GM12892 (cell line): Measurements from ENCODE around the gene SULT1A1.
"Not testable (repeated sequence)": the region's sequence is repeated elsewhere in the genome, so short reads cannot be mapped to it uniquely, and the experiment has no call there.

ENCODE experiments used
- DNase-seq: peaks from one replicate; pipeline ENCODE4 v3.0.0; 2011; ENCODE audit not compliant: insufficient read length
- FAIRE-seq: peaks from 2 replicates; lab custom pipeline; 2011; peaks lifted over from hg19 to GRCh38; lab: Jason Lieb, UNC
- POLR2A ChIP-seq: IDR thresholded peaks from 2 replicates; pipeline ENCODE4 v1.6.1; 2011; ENCODE audit warnings: low read depth, low read length, control low read depth
- POLR2AphosphoS5 ChIP-seq: IDR thresholded peaks from 2 replicates; pipeline ENCODE4 v1.6.1; 2011; ENCODE audit warnings: low read depth, low read length, control low read depth
- TAF1 ChIP-seq: IDR thresholded peaks from 2 replicates; pipeline ENCODE4 v1.6.1; 2011; ENCODE audit warnings: low read depth, mild to moderate bottlenecking, control low read depth, low read length, borderline replicate concordance

Gene SULT1A1

DNA sequence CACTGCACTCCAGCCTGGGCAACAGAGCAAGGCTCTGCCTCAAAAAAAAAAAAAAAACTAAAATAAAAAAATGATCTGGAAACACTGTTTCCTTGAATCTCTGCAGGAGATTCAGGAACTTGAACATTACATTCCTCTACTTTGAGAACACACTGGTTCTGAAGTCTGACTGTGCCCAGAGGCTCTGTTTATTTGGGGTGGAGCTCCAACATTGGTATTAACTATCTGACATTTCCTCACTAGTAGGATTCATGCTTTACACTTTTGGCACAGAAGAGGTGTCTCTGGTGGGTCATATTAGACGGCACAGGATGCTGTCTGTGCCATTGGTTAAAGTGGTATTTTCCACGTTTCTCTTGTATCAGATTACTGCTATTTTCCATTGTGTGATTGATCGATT is 23.4 kb downstream of the SULT1A1 start:
- no peak for DNase-seq
- FAIRE-seq: no peak
- TF ChIP-seq POLR2A (no peak), TAF1 (no peak), POLR2AphosphoS5 (no peak)

DNA sequence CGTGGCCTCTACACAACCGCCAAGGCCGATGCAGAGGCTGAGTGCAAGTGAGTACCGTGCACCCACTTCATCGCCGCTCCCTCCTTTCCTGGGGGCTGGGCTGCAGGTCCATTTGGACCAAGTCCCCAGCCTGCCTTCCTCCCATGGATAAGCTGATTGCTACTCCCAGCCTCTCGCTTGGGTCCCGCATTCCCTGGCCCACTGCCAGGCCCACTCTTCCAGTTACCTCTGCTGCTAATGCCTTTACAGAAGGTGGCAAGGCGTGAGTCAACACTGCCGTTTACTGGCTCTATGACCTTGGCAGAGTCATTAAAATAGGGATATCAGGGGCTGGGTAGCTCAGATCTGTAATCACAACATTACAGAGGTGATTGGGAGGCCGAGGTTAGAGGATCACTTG is 24.2 kb downstream of the SULT1A1 start:
- FAIRE-seq (no peak), DNase-seq (no peak)
- TF ChIP-seq POLR2A (no peak), POLR2AphosphoS5 (no peak), TAF1 (no peak)

DNA sequence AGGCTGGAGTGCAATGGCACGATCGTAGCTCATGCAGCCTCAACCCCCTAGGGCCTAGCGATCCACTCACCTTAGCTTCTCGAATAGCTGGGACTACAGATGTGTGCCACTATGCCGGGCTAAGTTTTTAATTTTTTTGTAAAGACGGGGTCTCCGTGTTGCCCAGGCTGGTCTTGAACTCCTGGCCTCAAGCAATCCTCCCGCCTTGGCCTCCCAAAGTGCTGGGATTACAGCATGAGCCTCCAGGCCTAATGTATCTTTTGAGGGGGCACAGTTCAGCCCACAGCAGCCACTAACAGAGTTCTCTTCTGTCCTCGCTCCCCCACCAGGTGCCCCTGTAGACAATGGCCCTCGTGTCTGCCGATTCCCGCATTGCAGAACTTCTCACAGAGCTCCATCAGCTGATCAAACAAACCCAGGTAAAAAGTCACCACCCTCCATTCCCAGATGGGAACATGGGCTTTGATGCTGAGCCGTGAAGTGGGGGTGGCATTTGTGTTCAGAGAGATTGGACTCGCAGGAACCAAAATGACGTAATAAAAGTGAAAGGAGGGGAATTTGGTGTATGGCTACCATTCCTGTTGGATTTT is 29.0 kb downstream of the SULT1A1 start:
- DNase-seq (no peak), FAIRE-seq (no peak)
- TF ChIP-seq POLR2A: no peak
- TF ChIP-seq TAF1: no peak
- TF ChIP-seq POLR2AphosphoS5: no peak

DNA sequence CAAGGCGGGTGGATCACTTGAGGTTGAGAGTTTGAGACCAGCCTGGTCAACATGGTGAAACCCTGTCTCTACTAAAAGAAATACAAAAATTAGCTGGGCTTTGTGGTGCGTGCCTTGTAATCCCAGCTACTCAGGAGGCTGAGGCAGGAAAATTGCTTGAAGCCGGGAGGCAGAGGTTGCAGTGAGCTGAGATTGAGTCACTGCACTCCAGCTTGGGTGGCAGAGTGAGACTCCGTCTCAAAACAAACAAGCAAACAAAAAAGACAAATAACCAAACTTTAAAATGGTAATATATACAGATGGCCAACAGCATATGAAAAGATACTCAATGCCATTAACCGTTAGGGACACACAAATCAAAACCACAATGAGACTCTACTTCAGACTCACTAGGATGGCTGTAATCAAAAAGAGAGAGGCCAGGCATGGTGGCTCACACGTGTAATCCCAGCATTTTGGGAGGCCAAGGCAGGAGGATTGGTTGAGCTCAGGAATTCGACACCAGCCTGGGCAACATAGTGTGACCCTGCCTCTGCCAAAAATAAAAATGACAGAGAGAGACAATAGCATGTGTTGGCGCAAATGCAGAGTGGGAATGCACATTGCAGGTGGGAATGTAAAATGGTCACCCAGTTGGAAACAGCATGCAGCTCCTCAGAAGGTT is 34.3 kb downstream of the SULT1A1 start:
- FAIRE-seq (no peak), DNase-seq (no peak)
- TF ChIP-seq POLR2A: no peak
- TF ChIP-seq TAF1: no peak
- no peak for TF ChIP-seq POLR2AphosphoS5

DNA sequence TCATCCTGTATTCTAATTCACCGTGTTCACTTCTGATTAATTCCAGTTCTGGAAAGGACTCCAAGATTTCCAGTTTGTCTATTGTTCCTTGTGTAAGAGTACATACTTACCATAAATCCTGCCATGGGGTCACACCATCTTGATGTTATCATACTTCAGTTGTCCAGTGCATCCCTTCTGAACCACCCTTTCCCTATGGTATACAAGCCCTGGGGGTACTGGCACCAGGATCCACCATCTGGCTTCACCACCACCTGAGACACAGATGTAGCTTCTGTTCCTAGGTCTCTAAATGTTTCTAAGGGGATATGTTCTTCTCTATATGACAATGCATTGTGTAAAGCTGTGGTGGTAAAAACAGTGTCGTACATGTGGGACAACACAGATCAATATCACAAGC is 34.9 kb downstream of the SULT1A1 start:
- DNase-seq (no peak), FAIRE-seq (no peak)
- TF ChIP-seq POLR2AphosphoS5 (no peak), POLR2A (no peak), TAF1 (no peak)

DNA sequence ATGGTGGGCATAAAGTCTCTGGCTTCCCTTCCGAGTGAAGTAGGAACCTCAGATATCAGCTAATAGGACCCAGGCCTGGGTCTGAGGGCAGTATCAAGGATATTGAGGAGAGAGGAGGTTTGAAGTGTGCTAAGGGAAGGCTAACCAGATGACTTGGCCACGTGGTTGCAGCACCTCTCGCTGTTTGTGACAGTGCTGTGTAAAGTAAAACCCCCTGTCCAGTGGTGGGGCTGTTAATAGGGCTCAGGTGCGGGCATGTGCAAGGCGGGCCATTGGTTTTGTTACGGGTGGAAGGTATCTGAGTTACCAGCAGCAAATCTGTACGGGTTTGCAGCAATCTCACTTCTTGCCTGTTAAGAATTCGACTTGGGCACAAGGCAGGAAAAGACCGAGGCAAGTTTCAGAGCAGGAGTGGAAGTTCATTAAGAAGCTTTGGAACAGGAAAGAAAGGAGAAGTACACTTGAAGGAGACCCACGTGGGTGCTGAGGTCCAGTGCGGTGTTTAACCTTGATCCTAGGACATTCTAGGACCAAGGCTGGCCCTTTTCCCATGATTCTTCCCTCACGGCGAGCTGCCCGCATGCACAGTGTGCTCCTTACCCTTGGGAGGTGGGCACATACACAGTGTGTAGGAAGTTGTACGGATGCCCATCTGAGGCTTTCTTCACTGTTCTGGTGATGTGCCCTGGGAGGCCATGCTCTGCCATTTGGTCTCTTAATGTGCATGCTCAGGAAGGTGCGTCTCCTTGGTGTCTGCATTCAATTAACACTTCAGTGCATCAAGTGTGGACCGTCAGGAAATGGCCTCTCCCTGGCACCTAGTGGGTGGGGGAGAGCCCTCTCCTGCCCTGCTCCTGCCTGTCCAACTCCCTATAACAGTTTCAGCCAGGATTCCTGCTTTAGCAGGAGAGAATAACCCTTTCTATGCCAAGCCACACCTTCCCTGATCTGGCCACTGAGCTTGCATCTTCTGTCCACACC is 35.8 kb downstream of the SULT1A1 start:
- TF ChIP-seq TAF1 (no peak), POLR2A (no peak), POLR2AphosphoS5 (no peak)
- FAIRE-seq (no peak), DNase-seq (no peak)

DNA sequence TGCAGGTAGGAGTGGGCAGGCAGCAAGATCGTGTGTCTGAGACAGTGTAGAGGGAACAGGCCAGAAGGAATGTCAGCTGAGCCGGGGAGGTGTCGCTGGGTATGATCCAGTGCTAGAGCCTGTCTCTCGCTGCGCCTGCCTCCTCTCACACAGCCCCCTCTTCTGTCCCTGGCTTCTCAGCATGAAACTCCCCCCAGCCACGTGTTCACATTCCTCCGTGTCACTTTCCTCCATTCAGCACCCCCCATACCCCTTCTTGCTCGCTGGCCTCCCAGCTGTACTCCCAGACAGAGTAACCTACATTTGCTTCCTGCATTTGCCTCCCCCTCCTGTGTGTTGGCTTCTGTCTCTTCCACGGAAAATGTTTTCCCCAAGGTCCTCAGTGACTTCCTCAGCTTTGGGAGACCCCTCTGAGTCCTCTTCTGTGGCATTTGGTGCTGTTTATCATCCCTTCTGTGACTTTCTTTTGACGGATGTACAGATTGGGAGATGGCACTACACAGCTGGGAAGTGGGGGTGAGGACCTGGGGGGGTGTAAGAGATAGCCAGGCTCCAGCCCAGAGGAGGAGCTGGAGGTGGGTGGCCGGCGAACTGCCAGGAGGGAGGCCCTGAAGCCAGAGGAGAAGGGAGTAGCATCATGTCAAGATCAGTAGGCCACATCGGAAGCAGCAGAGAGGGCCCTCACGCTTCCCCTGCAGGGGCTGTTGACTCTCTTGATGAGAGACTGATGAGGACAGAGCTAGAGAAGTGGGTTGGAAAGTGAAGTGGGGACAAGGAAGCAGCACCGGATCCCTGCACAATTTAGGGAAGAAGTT is 36.9 kb downstream of the SULT1A1 start:
- FAIRE-seq: no peak
- TF ChIP-seq POLR2A (no peak), TAF1 (no peak), POLR2AphosphoS5 (no peak)
- DNase-seq: no peak

DNA sequence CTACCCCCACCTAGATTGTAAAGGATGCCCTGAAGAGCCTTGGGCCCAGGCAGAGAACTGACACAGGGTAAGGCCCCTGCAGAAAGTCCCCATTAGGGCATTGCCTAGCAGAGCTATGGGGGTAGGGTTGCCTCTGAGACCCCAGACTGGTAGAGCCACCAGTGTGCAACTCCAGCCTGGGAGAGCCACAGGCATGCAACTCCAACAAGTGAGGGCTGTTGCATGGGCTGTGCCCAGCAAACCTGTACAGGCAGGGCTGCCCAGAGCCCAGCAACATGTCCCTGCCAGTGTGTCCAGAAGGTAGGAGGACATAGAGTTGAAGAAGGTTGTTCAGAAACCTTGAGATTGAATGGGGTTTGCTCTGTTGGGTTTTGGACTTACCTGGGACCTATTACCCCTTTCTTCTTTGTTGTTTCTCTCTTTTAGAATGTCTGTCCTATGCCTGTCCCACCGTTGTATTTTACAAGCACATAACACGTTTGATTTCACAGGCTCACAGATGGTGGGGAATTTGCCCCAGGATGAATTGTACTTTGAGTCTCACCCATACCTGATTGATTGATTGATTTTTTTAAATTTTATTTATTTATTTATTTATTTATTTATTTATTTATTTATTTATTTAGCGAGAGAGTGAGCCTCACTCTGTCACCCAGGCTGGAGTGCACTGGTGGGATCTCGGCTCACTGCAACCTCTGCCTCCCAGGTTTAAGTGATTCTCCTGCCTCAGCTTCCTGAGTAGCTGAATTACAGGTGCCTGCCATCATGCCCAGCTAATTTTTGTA is 39.7 kb downstream of the SULT1A1 start:
- FAIRE-seq: no peak
- DNase-seq: no peak
- TF ChIP-seq POLR2AphosphoS5 (no peak), TAF1 (no peak), POLR2A (no peak)

DNA sequence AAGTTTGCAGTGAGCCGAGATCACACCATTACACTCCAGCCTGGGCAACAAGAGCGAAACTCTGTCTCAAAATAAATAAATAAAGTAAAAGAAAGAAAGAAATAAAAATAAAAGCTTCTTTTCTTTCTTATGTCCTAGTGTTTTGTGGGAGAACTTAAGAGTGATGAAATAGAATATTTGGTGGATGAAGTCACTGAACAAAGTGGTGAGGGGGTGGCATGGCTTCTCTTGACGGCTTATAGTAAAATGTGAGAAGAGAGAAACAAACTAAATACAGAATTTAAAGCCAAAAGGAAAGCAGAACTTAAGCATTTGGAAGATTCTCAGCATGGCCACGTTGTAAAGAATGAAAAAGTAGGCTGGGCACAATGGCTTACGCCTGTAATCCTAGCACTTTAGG is 40.8 kb downstream of the SULT1A1 start:
- TF ChIP-seq POLR2AphosphoS5: no peak
- TF ChIP-seq TAF1: no peak
- no peak for TF ChIP-seq POLR2A
- DNase-seq: no peak
- no peak for FAIRE-seq

DNA sequence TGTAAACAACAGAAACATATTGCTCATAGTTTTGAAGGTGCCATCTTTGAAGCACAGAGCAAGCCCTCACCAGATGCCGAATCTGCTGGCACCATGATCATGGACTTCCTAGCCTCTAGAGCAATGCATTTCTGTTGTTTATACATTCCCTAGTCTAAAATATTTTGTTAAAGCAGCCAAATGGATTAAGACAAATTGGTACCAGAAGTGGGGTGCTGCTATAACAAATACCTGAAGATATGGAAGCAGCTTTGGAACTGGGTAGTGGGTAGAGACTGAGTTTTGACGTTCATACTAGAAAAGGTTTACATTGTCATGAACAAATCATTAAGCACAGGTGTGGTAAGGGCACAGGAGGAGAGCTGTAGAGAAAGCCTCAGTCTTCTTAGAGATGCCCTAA is 42.6 kb downstream of the SULT1A1 start:
- FAIRE-seq (no peak), DNase-seq (no peak)
- no peak for TF ChIP-seq TAF1
- no peak for TF ChIP-seq POLR2AphosphoS5
- TF ChIP-seq POLR2A: no peak

DNA sequence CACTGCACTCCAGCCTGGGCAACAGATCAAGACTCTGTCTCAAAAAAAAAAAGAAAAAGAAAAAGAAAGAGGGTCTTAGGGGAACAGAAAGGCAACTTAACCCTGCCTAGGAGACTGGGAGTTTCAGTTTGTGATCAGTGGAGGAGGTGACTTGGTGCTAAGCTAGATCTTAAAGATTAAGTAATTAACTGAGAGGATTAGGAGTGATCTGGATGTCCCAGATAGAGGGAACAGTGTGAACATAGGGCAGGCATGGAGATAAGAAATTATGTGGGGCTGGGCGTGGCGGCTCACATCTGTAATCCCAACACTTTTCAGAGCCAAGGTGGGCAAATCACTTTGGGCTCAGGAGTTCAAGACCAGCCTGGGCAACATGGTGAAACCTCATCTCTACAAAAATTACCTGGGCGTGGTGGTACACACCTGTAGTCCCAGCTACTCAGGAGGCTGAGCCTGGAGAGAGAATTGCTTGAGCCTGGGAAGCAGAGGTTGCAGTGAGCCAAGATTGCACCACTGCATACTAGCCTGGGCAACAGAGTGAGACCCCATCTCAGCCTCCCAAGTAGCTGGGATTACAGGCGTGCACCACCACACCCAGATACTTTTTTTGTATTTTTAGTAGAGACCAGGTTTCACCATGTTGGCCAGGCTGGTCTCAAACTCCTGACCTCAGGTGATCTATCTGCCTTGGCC is 43.5 kb downstream of the SULT1A1 start:
- DNase-seq, FAIRE-seq: not testable (repeated sequence)
